ENCODE results near the gene ERC2.

The ERC2 gene

GRCh38 chr3:55584030-55584429, 884.2 kb downstream of the ERC2 start:
- DNase-seq (ENCODE audit: low read depth), result no peak

GRCh38 chr3:55583475-55583874, 884.8 kb downstream of the ERC2 start:
- no peak for DNase-seq (ENCODE audit: low read depth)

GRCh38 chr3:55579496-55579895, 888.8 kb downstream of the ERC2 start:
- DNase-seq (ENCODE audit: low read depth), result no peak

GRCh38 chr3:55576621-55577388, 891.5 kb downstream of the ERC2 start:
- no peak for DNase-seq (ENCODE audit: low read depth)

- DNase-seq (ENCODE audit: low read depth), result no peak
These were observed 893.6 kb downstream of the ERC2 start for GRCh38 chr3:55574671-55575070.

GRCh38 chr3:55572816-55573215, 895.5 kb downstream of the ERC2 start:
- no peak for DNase-seq (ENCODE audit: low read depth)

GRCh38 chr3:55571913-55572312, 896.4 kb downstream of the ERC2 start:
- DNase-seq (ENCODE audit: low read depth), result no peak

- DNase-seq (ENCODE audit: low read depth), result no peak
These were observed 897.0 kb downstream of the ERC2 start for GRCh38 chr3:55571216-55571813.

- no peak for DNase-seq (ENCODE audit: low read depth)
These were observed 898.0 kb downstream of the ERC2 start for GRCh38 chr3:55570271-55570711.

GRCh38 chr3:55569033-55569599, 899.2 kb downstream of the ERC2 start:
- DNase-seq (ENCODE audit: low read depth), result no peak

GRCh38 chr3:55567615-55568014, 900.7 kb downstream of the ERC2 start:
- no peak for DNase-seq (ENCODE audit: low read depth)

- no peak for DNase-seq (ENCODE audit: low read depth)
These were observed 901.1 kb downstream of the ERC2 start for GRCh38 chr3:55567121-55567520.

GRCh38 chr3:55565521-55565920, 902.7 kb downstream of the ERC2 start:
- no peak for DNase-seq (ENCODE audit: low read depth)

GRCh38 chr3:55564726-55565125, 903.5 kb downstream of the ERC2 start:
- no peak for DNase-seq (ENCODE audit: low read depth)

- no peak for DNase-seq (ENCODE audit: low read depth)
These were observed 905.6 kb downstream of the ERC2 start for GRCh38 chr3:55562700-55563099.

- no peak for DNase-seq (ENCODE audit: low read depth)
These were observed 908.5 kb downstream of the ERC2 start for GRCh38 chr3:55559500-55560423.

- DNase-seq (ENCODE audit: low read depth), result peak; percentile 19
These were observed 910.0 kb downstream of the ERC2 start for GRCh38 chr3:55558316-55558715.

GRCh38 chr3:55557549-55557948, 910.7 kb downstream of the ERC2 start:
- no peak for DNase-seq (ENCODE audit: low read depth)

- DNase-seq (ENCODE audit: low read depth), result no peak
These were observed 911.4 kb downstream of the ERC2 start for GRCh38 chr3:55556619-55557537.

- DNase-seq (ENCODE audit: low read depth), result no peak
These were observed 912.2 kb downstream of the ERC2 start for GRCh38 chr3:55555873-55556618.

Data from GM04503 (cell line).